Nephron (organoid): ENCODE measurements around the gene GPC5.

ENCODE experiments used
- H3K27ac Mint-ChIP-seq, 3 experiments: 2 replicates each; pipeline ENCODE4 v1.8.0; 2020; ENCODE audit warnings: mixed read lengths in 3 of 3, mild to moderate bottlenecking in 2 of 3, moderate library complexity in 1 of 3
- H3K27me3 Mint-ChIP-seq: 2 replicates; pipeline ENCODE4 v1.8.0; 2021; ENCODE audit warnings: low read depth, mild to moderate bottlenecking, moderate library complexity, mixed read lengths
- H3K36me3 Mint-ChIP-seq: 2 replicates; pipeline ENCODE4 v1.8.0; 2020; ENCODE audit warnings: low read depth, mixed read lengths
- H3K4me1 Mint-ChIP-seq: 2 replicates; pipeline ENCODE4 v1.8.0; 2020; ENCODE audit warnings: mixed read lengths
- H3K4me3 Mint-ChIP-seq, 3 experiments: 2 replicates each; pipeline ENCODE4 v1.8.0; 2020; ENCODE audit warnings: mild to moderate bottlenecking in 3 of 3, mixed read lengths in 3 of 3, moderate library complexity in 2 of 3
- H3K9me3 Mint-ChIP-seq: 2 replicates; pipeline ENCODE4 v1.8.0; 2020; ENCODE audit warnings: mixed read lengths
- CTCF ChIP-seq, 3 experiments: fragments of 200-600 bp; sonication (generic); IDR thresholded peaks; one replicate each; pipeline ENCODE4 v1.5.0; 2021; ENCODE audit warnings: antibody characterized with exemption in 3 of 3; ENCODE audit not compliant: unreplicated experiment in 3 of 3

GPC5 gene

DNA sequence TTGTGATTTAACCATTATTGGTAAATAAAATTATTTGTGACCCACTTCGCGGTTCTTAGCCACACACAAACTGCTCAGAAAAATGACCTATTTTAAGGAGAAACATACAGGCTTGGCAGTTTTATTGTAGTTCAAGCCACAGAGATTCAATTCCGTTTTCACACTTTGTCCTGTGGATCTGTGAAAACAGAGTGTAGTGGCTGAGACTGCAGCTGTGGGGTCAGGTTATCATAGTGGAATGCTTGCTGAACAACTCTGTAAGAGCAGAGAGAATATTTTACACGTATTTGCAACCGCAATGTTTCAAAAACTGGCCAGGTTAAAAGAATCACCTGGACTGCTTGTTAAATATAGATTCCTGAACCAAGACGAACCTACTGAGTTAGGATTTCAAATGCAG lies 292.5 kb downstream of the GPC5 start:
- H3K27ac Mint-ChIP-seq = no peak overlapping the region
- TF ChIP-seq CTCF (IDR thresholded peaks at IDR 0.05; ENCODE audit: unreplicated experiment in 3 of 3) = no peak
- H3K4me3 Mint-ChIP-seq = no peak overlapping the region
- no peaks in the 10 kb centered on the region for H3K9me3 Mint-ChIP-seq
- no peaks in the 10 kb centered on the region for H3K4me1 Mint-ChIP-seq
- H3K36me3 Mint-ChIP-seq = no peaks in the 10 kb centered on the region
- no peaks in the 10 kb centered on the region for H3K27me3 Mint-ChIP-seq

GRCh38 chr13:91693466-91693865 lies 295.0 kb downstream of the GPC5 start:
- no peaks in the 10 kb centered on the region for H3K36me3 Mint-ChIP-seq
- H3K9me3 Mint-ChIP-seq = no peaks in the 10 kb centered on the region
- no peaks in the 10 kb centered on the region for H3K27me3 Mint-ChIP-seq
- H3K4me1 Mint-ChIP-seq = no peaks in the 10 kb centered on the region
- H3K4me3 Mint-ChIP-seq = no peak overlapping the region
- no peak overlapping the region for H3K27ac Mint-ChIP-seq
- TF ChIP-seq CTCF (IDR thresholded peaks at IDR 0.05; ENCODE audit: unreplicated experiment in 3 of 3) = no peak

- Mint-ChIP-seq H3K36me3 (no peaks in the 10 kb centered on the region), H3K27me3 (no peaks in the 10 kb centered on the region), H3K27ac (no peak overlapping the region), H3K4me1 (no peaks in the 10 kb centered on the region), H3K4me3 (no peak overlapping the region), H3K9me3 (no peaks in the 10 kb centered on the region)
- TF ChIP-seq CTCF (IDR thresholded peaks at IDR 0.05; ENCODE audit: unreplicated experiment in 3 of 3) = no peak
Observed at GRCh38 chr13:91698308-91698707, 299.9 kb downstream of the GPC5 start.

DNA sequence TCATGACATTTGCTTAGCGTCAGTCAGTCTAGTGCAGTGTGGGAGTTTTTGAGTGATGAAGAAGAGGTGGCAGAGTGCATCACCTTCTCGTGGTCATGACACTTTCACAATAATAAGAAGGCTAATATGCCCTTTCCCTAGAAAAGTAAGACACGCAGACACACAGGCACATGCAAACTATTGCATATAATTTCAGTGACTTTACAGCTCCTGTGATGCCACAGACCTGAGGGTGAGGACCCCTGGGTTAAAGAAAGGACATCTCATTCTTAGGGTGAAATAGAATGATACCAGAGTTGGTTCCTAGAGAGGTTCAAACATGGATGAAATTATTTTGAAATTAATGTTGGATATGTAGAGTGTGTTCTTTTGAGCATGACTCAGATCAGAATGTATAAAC lies 300.3 kb downstream of the GPC5 start:
- no peaks in the 10 kb centered on the region for H3K4me1 Mint-ChIP-seq
- TF ChIP-seq CTCF (IDR thresholded peaks at IDR 0.05; ENCODE audit: unreplicated experiment in 3 of 3) = no peak
- H3K36me3 Mint-ChIP-seq = no peaks in the 10 kb centered on the region

GRCh38 chr13:91699863-91700262 lies 301.4 kb downstream of the GPC5 start:
- Mint-ChIP-seq H3K4me3 (no peak overlapping the region), H3K27ac (no peak overlapping the region), H3K36me3 (no peaks in the 10 kb centered on the region), H3K27me3 (no peaks in the 10 kb centered on the region), H3K9me3 (no peaks in the 10 kb centered on the region), H3K4me1 (no peaks in the 10 kb centered on the region)
- TF ChIP-seq CTCF (IDR thresholded peaks at IDR 0.05; ENCODE audit: unreplicated experiment in 3 of 3) = no peak

More for the DNA sequence above, 300.3 kb downstream of the GPC5 start:
- H3K27ac Mint-ChIP-seq = no peak overlapping the region
- no peak overlapping the region for H3K4me3 Mint-ChIP-seq
- H3K27me3 Mint-ChIP-seq = no peaks in the 10 kb centered on the region
- H3K9me3 Mint-ChIP-seq = no peaks in the 10 kb centered on the region

- Mint-ChIP-seq H3K27me3 (no peaks in the 10 kb centered on the region), H3K4me3 (no peak overlapping the region), H3K36me3 (no peaks in the 10 kb centered on the region), H3K27ac (no peak overlapping the region), H3K4me1 (no peaks in the 10 kb centered on the region), H3K9me3 (no peaks in the 10 kb centered on the region)
- no peak for TF ChIP-seq CTCF (IDR thresholded peaks at IDR 0.05; ENCODE audit: unreplicated experiment in 3 of 3)
Observed at GRCh38 chr13:91701975-91702374, 303.6 kb downstream of the GPC5 start.
